Measurements from ENCODE around the gene CA10.

GRCh38 chr17:52071712-52072111, 86.8 kb downstream of the CA10 start:
- no peak for TF ChIP-seq CTCF (IDR thresholded peaks at IDR 0.05)
- no peak for TF ChIP-seq POLR2A (IDR thresholded peaks at IDR 0.05)
